HG02970 (cell line): ENCODE data around the gene MYH1.
"Not testable (repeated sequence)": the region's sequence is repeated elsewhere in the genome, so short reads cannot be mapped to it uniquely, and the experiment has no call there.

Experiments used
- ATAC-seq: cut with Tn5 transposase; IDR thresholded peaks from one replicate; pipeline ENCODE4 v1.9.1; 2021; ENCODE audit warnings: mild to moderate bottlenecking, moderate library complexity, moderate number of reproducible peaks; ENCODE audit not compliant: unreplicated experiment, low FRiP score

The MYH1 gene

DNA sequence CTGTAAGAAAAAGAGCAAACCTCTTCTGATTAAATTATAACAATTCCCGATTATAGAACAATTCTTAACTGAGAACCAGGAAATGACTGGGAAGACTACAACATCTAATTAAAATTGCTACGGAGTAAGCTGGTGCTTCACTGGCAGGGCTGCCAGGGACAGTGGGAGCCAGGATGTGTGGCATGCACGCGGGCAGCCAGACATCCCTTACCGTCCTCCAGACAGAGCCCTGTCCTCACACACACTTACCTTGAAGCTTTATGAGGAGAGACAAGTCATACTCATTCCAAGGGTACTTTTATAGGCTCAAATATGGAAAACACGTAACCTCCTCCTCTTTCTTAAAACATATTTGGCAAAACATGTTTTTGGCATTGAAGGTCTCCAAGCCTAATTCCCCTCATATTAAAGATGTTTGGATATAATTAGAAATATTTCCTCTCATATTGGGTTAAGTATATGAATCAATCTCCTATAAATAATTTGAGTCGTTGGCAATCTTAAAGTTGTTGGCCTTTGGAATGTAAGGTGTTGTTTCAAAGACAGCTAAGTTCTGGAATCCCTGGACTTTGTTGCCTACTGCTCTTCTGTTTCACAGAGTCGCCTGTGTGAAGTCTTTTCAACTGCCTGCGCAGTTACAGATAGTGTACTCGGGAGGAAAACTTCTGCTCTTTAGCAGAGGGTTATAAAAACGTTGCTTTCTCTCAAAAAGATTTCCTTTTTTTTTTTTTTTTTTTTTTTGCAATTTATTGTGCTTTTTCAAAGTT, at the start of gene MYH1:
Gene MYH1, minus strand, starts transcription at position 272 of the 767 bp plus-strand sequence. CDS start 1,900 bp downstream, outside the sequence.
- no peak for ATAC-seq

DNA sequence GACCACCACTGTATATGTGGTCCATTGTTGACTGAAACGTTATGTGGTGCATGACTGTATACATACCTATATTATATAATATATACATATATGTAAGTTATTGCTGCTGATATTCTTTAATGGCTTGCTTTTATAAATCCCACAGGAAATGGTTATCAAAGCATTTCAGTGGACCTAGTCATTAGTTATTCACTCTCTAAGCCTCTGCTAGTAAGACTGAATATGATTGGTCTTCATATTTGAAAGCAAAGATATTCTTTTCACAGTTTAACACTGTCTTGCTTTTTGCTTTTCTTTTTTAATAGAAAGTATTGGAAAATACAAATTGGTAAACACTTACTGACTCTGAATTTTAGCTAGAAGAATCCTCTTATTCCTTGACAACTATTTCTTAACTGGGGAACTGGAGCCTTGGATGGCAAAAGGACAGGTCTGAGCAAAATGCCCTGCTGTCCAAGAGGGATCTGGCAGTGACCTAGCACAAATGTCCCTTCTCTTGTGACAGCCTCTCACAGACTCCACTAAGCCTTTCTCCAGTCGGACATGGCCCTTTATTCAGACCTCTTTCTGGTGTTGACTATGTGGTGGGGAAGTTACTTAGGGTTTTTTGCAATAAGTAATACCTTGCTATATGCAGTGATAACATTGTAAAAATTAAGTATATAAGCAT, 45.8 kb upstream of the MYH1 start:
- ATAC-seq: no peak

DNA sequence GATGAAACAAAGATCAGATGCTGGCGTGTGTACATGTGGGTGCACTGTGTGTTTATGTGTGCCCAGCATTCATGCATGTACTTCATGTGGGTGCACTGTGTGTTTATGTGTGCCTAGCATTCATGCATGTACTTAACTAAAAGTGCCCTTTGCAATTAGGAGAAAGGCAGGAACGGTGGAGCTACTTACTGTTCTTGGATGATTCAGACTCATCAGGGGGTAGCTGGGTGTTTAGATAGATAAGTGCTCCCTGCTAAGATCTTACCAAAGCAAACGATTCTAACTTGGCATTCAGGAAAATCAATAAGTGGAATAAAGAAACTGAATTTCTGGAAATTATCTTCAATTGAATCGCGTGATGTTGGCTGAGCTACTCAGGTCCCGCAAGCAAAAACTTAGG, 39.7 kb upstream of the MYH1 start:
- ATAC-seq: no peak

DNA sequence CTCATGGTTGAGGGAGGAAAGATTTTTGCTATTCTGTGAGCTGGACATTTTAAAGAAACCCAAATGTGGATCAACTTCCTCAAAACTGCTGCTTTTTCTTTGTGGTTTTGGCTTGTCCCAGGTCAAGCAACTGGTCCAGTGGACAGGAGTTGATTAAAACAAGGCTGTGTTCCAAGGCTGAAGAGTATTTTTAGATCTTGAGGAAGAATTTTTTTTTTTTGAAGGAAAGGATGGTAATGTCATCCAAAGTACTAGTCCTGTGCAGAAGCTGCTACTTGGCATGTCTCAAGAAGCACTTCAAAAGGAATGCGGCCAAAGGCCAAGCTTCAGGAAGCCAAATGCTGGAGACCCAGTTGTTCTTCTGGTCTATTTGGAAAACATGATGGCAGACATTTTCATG, 39.1 kb upstream of the MYH1 start:
- ATAC-seq: no peak

DNA sequence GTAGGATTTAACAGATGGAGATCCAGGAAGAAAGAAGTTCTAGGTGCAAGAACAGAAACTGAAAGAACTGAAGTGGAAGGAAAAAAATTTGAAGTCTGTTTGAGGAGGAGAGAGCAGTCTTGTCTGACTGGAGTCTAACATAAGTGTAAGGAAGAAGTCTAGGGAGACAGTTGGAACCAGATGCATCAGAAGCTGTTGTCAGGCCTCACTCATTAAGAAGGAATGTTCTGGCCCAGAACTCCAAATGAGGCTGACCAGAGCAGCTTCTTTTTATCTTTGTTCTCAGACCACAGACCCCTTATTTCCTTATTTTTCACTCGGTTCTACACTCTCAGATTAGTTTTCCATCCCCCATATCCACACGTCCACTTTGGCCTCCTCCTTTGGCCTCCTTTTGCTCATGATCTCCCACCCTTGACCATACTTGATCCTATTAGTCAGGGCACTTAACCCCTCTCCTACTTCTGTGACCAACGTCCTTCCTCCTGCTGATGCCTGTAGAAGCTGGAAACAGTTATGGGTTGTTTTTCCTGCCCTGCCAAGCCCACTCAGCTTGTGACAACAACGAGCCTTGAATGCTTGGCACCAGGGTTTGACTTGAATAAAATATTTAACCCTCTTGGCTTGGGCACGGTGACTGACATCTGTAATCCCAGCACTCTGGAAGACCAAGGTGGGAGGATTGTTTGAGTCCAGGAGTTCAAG, 38.1 kb upstream of the MYH1 start:
- ATAC-seq: no peak

DNA sequence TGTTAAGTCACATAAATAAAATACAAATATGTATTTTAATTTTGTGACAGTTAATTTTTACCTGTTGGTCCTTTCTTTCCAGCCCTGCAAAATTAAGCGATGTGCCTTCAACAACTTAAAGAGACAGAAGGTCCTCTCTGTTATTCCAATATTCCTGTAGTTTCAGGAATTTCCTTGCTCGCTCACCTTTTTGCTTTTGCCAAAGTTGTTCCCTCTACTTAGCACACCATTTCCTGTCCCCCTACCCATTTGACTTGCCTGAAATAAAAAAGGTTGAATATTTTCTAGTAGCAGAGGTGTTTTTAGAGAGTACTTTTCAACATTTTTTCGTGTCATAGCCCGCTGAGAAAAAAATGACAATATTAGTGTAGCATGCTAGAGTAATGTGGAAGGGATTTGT, 31.7 kb upstream of the MYH1 start:
- no peak for ATAC-seq

DNA sequence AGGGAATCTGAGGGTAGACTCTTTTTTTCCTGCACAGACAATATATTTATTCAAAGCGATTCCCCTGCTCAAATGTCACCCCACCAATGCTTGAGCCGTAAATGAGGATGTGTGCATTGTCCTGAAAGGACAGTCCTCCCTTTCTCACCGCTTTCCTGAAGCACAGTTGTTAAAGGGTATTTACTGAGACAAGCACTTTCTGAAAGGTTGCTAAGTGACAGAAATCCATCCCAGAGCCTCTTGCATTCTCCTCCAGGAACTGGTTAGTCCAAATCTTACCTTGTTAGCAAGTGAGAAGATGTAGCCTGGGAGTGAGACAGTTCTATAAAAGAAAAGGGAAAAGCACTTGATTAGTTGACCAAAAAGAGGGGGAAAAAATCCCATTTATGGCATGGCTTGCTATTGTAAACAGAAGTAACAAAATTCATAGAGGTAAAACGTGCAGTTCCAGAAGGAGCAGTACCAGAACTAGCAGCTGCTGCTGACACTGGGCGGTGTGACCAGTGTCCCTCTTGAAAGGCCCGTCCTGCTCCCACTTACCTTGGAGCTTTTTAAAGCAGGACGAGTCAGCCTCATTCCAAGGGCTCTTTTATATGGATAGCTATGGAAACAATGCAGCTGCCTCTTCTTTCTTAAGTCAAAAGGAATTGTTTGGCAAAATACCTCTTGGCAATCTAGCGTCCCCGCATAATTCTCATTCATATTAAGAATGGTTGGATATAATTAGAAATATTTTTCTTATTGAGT, 30.9 kb upstream of the MYH1 start, which contains the start of gene MYH2:
Gene MYH2, minus strand, starts transcription at position 563 of the 747 bp plus-strand sequence. CDS start 1,738 bp downstream, outside the sequence.
- no peak for ATAC-seq

DNA sequence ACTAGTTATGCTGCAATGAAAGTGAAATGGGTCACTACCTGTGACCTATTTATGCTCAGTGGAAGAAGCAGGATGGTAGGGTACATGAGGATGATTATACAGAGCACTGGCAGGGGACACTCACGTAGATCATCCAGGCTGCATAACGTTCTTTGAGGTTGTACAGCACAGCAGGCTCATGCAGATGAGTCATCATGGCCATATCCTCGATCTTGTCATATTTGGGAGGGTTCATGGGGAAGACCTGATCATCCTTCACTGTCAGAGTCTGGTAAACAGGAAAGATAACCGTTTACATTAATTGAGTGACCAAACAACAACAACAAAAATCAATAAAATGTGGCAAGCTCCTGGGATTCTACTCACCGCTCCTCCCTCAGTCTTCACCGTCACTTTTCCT, 29.0 kb upstream of the MYH1 start:
- no peak for ATAC-seq

DNA sequence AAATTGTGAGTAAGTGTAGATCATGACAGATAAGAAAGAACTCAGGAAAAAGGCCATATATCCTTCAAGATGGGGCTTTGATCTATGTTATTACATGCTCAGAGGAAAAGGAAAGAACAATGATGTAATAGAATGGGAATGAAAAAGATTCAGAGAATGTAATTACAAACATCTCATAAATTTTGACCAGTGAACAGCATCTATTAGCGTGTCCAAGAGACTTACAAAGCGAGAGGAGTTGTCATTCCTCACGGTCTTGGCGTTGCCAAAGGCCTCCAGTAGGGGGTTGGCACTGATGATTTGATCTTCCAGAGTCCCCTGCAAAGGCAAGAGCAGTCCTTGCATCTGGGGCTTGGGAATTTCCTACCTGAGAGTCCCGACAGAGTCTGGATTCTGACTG, 25.1 kb upstream of the MYH1 start:
- ATAC-seq: not testable (repeated sequence)

DNA sequence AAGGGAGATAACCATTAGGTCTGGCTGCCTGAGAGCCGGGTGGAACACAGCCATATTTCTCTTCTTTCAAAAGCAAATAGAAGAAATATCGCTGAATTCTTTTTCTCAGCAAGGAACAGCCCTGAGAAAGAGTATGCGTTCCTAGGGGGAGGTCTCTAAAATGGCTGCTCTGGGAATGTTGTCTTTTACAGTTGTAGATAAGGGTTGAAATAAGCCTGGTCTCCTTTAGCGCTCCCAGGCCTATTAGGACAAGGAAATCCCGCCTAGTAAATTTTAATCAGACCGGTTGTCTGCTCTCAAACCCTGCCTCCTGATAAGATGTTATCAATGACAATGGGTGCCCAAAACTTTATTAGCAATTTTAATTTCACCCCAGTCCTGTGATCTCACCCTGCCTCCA, 22.8 kb upstream of the MYH1 start:
- not testable (repeated sequence) for ATAC-seq

DNA sequence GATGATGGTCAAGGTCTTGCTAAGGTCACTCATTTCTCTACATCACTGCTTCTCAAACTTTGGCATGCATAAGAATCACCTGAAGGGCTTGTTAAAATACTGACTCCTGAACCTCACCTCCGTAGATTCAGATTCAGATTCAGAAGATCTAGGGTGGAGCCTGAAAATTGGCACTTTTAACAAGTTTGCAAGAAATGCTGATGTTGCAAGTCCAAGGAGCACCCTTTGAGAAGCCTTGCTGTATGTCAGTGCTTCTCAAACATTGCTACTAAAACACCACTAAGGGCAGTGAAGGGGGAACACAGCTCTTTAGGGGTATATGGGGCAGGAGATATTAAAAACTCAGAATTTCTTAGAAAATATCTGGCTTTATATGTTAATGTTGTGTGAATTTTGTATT, 13.7 kb upstream of the MYH1 start:
- no peak for ATAC-seq

DNA sequence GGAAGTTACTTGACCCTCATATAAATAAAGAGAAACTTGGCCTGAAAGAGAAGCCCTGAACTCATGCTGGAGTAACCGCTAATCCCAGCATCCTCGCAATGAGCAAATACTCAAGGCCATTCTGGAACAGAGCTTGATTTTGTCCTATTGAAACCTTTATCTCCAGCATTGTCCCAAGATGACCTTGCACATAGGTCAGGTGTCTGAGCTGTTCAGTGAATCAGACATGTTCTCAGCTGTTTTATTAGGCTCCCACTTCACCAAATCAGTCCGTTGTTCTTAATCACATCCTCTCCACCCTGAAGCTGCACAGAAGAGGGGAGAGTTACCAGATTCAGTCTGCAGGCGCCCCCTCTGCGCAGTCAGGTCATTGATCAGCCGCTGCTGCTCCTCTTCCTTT, 9.1 kb upstream of the MYH1 start:
- no peak for ATAC-seq

DNA sequence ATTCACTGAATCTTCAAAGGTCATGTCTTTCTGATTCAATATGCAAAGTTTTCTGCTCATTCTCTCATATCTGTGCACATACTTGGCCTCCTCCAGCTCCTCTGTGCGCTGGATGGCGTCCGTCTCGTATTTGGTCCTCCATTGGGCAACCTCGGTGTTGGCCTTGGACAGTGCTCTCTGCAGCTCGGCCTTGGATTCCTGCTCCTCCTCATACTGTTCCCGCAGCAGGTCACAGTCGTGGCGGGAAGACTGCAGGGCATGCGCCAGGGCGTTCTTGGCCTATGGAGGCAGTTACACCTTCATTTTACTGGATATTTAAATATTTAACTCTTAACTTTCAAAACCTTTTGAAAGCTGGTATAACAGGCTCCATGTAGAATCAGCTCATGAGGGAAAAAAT, 8.2 kb upstream of the MYH1 start:
- ATAC-seq: no peak

DNA sequence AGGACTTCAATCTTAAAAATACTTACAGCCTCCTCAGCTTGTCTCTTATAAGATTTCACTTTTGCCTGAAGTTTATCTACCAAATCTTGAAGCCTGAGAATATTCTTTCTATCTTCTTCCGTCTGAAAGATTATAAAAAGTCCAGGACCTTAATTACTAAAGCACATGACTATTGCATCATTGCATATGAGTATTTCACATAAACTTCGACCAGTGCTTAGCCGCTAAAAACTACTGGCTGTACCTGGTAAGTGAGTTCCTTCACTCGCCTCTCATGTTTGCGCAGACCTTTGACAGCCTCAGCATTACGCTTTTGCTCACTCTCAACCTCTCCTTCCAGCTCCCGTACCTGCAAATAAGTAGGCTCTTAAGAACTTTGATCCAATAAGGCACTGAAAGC, 4.7 kb upstream of the MYH1 start:
- no peak for ATAC-seq

DNA sequence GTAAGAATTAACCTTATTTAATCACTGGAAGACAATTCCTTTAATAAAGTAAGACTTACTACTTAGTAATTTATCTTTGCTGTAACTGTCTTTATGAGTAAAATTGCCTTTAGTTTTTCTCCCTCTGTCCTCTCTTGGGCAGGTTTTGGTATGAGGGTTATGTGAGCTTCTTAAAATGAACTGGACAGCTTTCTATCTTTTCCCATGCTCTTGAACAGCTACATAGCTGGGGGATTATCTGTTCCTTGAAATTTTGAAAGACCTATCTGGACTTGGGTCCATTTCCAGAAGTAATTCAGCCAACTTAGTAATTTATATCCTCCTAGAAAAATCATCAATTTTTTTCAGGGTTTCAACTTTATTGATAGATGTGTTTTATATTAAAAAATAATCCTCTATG, 3.6 kb upstream of the MYH1 start:
- ATAC-seq: no peak

DNA sequence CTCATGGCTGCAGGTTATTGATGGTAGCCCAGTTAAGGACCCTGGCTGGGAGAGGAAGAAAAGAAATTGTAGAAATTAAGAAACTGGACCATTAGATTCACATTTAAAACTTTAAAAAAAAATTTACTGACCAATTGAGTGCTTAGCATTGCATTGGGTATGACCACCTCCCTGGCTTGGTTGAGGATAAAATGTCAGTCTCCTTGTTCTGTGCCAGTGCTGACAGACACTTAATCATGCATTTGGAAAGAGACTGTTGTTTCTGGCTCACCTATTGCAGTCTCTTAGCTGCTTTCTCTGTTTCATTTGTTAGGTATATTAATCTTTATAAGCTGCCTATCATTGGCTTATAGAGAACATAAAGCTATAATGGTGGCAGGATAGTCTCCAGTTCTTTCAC, 1.7 kb downstream of the MYH1 start:
- no peak for ATAC-seq

DNA sequence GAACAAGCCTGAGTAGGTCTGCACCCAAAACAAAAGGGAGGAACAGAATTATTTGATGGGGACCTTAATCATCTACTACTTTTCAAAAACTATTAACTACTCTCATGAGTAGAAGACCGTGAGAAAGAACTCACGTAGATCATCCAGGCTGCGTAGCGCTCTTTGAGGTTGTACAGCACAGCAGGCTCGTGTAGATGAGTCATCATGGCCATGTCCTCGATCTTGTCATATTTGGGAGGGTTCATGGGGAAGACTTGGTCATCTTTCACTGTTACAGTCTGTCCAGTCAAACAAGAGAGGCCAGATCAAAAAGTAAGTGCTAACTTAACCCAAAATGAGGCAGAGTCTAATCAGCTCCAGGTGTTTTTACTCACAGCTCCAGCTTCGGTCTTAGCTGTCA, 2.3 kb downstream of the MYH1 start:
- ATAC-seq: no peak

DNA sequence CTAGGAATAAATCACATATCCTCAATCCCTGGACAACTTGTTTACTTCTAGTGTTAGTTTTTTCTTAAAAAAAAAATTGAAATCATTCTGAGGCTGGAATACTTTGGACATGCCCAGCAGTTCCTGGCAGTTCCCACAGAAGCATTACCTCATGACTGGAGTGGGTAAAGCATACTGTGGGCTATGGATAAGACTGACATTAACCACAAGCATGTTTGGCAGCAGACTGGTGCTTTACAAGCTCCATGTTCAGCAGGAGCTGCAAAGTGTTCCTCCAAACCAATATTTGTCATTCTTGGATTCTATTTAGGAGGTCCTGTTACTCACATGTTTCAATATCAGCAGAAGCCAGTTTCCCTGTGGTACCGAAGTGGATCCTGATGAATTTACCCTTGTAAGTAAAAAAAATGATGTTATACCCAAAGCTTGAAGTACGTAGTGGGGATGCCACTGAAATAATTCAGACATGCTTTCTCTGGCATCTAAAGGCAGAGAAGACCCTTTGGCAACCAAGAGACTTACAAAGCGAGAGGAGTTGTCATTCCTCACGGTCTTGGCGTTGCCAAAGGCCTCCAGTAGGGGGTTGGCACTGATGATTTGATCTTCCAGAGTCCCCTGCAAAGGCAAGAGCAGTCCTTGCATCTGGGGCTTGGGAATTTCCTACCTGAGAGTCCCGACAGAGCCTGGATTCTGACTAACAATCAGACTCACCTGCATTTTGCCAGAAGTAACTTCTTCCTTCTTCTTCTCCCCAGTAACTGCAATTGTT, 4.9 kb downstream of the MYH1 start:
- no peak for ATAC-seq

DNA sequence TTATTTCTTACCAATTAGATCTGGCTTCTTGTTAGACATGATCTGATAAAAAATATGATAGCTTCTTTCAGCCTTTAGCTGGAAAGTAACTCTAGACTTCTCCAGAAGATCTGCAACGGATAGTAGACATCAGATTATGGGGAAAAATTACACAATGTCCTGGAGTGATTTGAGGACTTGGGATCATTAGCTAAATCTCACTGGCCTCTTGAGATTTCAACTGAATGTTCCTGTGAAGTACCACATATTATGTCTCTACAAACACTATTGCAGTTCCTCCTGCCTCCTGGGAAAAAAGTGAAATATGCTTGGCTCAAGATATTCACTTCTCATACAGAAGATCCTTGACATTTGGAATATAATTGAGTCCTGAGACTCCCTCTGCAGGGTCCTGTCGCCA, 5.5 kb downstream of the MYH1 start:
- no peak for ATAC-seq

DNA sequence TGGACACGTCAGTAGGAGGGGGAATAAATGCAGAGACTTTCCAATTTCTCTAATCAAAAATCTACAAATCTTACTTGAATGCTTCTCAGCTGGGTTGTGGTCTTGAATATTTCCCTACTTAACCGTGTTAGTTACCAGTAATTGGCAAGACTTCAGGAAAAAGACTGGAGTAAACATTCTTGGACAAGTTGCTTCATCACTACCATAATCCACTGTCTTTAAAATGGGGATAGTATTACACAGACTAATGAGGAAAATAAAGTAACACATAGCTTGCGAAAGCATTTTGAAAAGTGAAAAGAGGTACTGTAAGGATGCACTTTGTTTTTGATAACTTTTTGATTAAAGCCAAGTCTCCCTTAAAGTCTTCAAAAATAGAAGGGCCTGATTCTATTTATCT, 18.4 kb downstream of the MYH1 start:
- ATAC-seq: no peak
